Measurements from ENCODE around the gene GNAL.

DNA sequence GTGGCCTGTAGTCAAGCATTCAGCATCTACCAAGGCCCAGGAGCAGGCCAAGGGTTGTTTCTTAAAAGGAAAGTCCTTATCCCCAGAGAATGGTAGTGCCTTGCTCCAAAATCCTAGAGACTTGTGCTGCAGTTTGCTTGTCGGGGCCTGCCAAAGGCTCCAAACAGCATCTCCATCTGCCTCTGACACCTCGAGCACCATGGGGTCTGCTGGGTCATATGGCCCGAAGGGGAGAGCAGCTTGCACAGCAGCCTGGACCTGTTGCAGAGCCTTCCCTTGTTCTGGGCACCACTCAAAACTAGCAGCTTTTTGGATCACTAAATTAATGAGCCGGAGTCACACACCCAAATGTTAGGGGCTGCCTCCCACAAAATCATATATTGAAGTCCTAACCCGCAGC is 35.7 kb downstream of the GNAL start:
- no peak for TF ChIP-seq POLR2AphosphoS5 (IDR thresholded peaks at IDR 0.05)
- TF ChIP-seq, protein P1, sequence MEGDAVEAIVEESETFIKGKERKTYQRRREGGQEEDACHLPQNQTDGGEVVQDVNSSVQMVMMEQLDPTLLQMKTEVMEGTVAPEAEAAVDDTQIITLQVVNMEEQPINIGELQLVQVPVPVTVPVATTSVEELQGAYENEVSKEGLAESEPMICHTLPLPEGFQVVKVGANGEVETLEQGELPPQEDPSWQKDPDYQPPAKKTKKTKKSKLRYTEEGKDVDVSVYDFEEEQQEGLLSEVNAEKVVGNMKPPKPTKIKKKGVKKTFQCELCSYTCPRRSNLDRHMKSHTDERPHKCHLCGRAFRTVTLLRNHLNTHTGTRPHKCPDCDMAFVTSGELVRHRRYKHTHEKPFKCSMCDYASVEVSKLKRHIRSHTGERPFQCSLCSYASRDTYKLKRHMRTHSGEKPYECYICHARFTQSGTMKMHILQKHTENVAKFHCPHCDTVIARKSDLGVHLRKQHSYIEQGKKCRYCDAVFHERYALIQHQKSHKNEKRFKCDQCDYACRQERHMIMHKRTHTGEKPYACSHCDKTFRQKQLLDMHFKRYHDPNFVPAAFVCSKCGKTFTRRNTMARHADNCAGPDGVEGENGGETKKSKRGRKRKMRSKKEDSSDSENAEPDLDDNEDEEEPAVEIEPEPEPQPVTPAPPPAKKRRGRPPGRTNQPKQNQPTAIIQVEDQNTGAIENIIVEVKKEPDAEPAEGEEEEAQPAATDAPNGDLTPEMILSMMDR (IDR thresholded peaks at IDR 0.05), result no peak

All from sigmoid colon (tissue), 4 donors.